HepG2 (cell line): ENCODE data around the gene PLEKHG4B. TPM values are rescaled to one million over a fixed set of nuclear protein-coding genes. Genes with fewer than 3 reads are reported as not detected.

Experiments
- ATAC-seq: fragments of 200-7000 bp; cut with Tn5 transposase; 3 replicates; pipeline ENCODE4 v1.9.1; 2020; ENCODE audit warnings: mild to moderate bottlenecking, moderate library complexity
- BruUV-seq: library from RNA; stranded (reverse); fragments of 400-500 nt; replicated peaks from 2 replicates; lab custom pipeline; 2021; lab: Mats Ljungman, UMichigan
- CTCF ChIA-PET: fragments of 300-600 bp; formaldehyde crosslinking; extraction: SDS; loops from one replicate; lab custom pipeline; 2021; ENCODE audit warnings: low total read pairs, inconsistent platforms, low intra/inter-chr PET ratio; lab: Yijun Ruan, JAX
- POLR2A ChIA-PET: fragments of 350-600 bp; sonication (Branson Sonifier 250); formaldehyde crosslinking; loops from one replicate; lab custom pipeline; 2020; ENCODE audit warnings: antibody characterized with exemption, inconsistent platforms; lab: Yijun Ruan, JAX
- DNase-seq: peaks from one replicate; pipeline ENCODE4 v3.0.0-alpha.2; 2015; ENCODE audit warnings: low spot score
- FAIRE-seq: peaks from 3 replicates; lab custom pipeline; 2011; peaks lifted over from hg19 to GRCh38; lab: Jason Lieb, UNC
- H2AFZ ChIP-seq: one replicate; pipeline ENCODE4 v1.6.1; 2011; ENCODE audit warnings: low read length, inconsistent platforms
- H3K27ac ChIP-seq: fragments of 300-600 bp; 3 replicates; pipeline ENCODE4 v1.8.0; 2011; ENCODE audit warnings: mixed run types, mild to moderate bottlenecking, mixed read lengths, low read length, inconsistent platforms; ENCODE audit not compliant: insufficient read depth; ENCODE audit errors: extremely low read length
- H3K27me3 ChIP-seq, 2 experiments: fragments of 200-600 bp in 1 of 2; 2 replicates in 1 of 2; 3 replicates in 1 of 2; pipeline versions ENCODE4 v1.6.0 to v1.8.0; 2011; ENCODE audit warnings: low read length in 2 of 2, mild to moderate bottlenecking in 2 of 2, moderate library complexity in 2 of 2, inconsistent platforms in 1 of 2; ENCODE audit not compliant: insufficient read depth in 2 of 2, control insufficient read depth in 1 of 2
- H3K36me3 ChIP-seq, 2 experiments: fragments of 200-600 bp in 1 of 2; replicated peaks in 1 of 2; 2 replicates in 1 of 2; 3 replicates in 1 of 2; pipeline versions ENCODE4 v1.5.1 to v1.8.0; 2011; ENCODE audit warnings: low read length in 2 of 2, inconsistent platforms in 1 of 2; ENCODE audit not compliant: insufficient read depth in 2 of 2, control insufficient read depth in 1 of 2
- H3K4me1 ChIP-seq: 2 replicates; pipeline ENCODE4 v1.5.1; 2012; ENCODE audit warnings: low read length, inconsistent platforms; ENCODE audit not compliant: insufficient read depth
- H3K4me2 ChIP-seq: 2 replicates; pipeline ENCODE4 v1.6.0; 2011; ENCODE audit warnings: low read depth, low read length, inconsistent platforms
- H3K4me3 ChIP-seq, 3 experiments: fragments of 200-600 bp in 1 of 3; sonication (generic), shearing (Covaris generic) in 1 of 3; replicated peaks in 1 of 3; 2 replicates each; pipeline ENCODE4 v1.5.1; 2011 to 2016; ENCODE audit warnings: low read length in 3 of 3, inconsistent platforms in 2 of 3, low read depth in 2 of 3, mild to moderate bottlenecking in 2 of 3, control low read depth in 1 of 3, mixed read lengths in 1 of 3; ENCODE audit not compliant: insufficient read depth in 1 of 3
- H3K79me2 ChIP-seq: one replicate; pipeline ENCODE4 v1.6.1; 2011; ENCODE audit warnings: low read length, inconsistent platforms; ENCODE audit not compliant: insufficient read depth
- H3K9ac ChIP-seq: 2 replicates; pipeline ENCODE4 v1.6.0; 2011; ENCODE audit warnings: mild to moderate bottlenecking, low read depth, low read length, inconsistent platforms; ENCODE audit not compliant: insufficient read depth
- H3K9me3 ChIP-seq: 2 replicates; pipeline ENCODE4 v1.5.1; 2012; ENCODE audit warnings: mild to moderate bottlenecking, low read length
- H4K20me1 ChIP-seq: 2 replicates; pipeline ENCODE4 v1.6.0; 2011; ENCODE audit warnings: inconsistent platforms, mild to moderate bottlenecking, low read length, moderate library complexity; ENCODE audit not compliant: insufficient read depth
- GPN1 ChIP-seq: sonication (generic); formaldehyde crosslinking; IDR thresholded peaks from 2 replicates; pipeline ENCODE4 v1.5.1; 2020; ENCODE audit warnings: missing genetic modification reagents, borderline replicate concordance
- NBN ChIP-seq: fragments of 450-650 bp; conservative IDR thresholded peaks from 2 replicates; pipeline ENCODE4 v1.6.1; 2017
- NRL ChIP-seq: sonication (generic); formaldehyde crosslinking; IDR thresholded peaks from 2 replicates; pipeline ENCODE4 v1.5.0; 2020; ENCODE audit warnings: missing genetic modification reagents, mild to moderate bottlenecking, moderate library complexity, borderline replicate concordance
- RXRA ChIP-seq: sonication (generic); formaldehyde crosslinking; IDR thresholded peaks from 2 replicates; pipeline ENCODE4 v1.5.1; 2020; ENCODE audit warnings: missing genetic modification reagents
- ZSCAN21 ChIP-seq: sonication (generic); formaldehyde crosslinking; IDR thresholded peaks from 2 replicates; pipeline ENCODE4 v1.8.0; 2022; ENCODE audit warnings: mild to moderate bottlenecking, missing genetic modification reagents, moderate library complexity, borderline replicate concordance
- WGBS: methylation state at CpG from one replicate; pipeline ENCODE4 v1.1.6; 2017; ENCODE audit warnings: low lambda C conversion rate; 5-methylcytosine and 5-hydroxymethylcytosine counted together
- in situ Hi-C: cut with HindIII; loops from 2 replicates; pipeline ENCODE4 v1.10.0; 2017; ENCODE audit warnings: low pct_unique_long_range_greater_than_20kb; ENCODE audit not compliant: extremely low pct_ligation_motif_present
- intact Hi-C: fragments of 100-400 bp; cut with micrococcal nuclease; formaldehyde crosslinking; loops from one replicate; pipeline ENCODE4 v1.10.0; 2022; ENCODE audit not compliant: unreplicated experiment
- polyA plus RNA-seq, 8 experiments: library from polyadenylated mRNA; depleted of rRNA in 3 of 8; stranded (reverse) in 7 of 8; unstranded in 1 of 8; fragments of >200 nt; fragmentation: Illumina TruSeq in 4 of 8; extraction: Trizol in 4 of 8; gene quantifications; 2 replicates each; pipeline versions ENCODE4 v1.2.1 to v1.2.3, GENCODE V29; 2011 to 2016; ENCODE audit warnings: low read depth in 4 of 8, missing spikeins in 1 of 8, mixed read lengths in 1 of 8; ENCODE audit not compliant: insufficient read depth in 1 of 8
- total RNA-seq, 5 experiments: library from RNA; depleted of rRNA; stranded (reverse); fragments of >200 nt; fragmentation: Illumina TruSeq; extraction: Trizol; gene quantifications; 2 replicates each; pipeline ENCODE4 v1.2.3, GENCODE V29; 2016; ENCODE audit warnings: low read depth in 1 of 5
- TF ChIP-seq, protein P1 (sequence below): sonication (generic); formaldehyde crosslinking; IDR thresholded peaks from 2 replicates; pipeline ENCODE4 v1.5.1; 2020; ENCODE audit warnings: mild to moderate bottlenecking, moderate library complexity, missing genetic modification reagents
- TF ChIP-seq, protein P2 (sequence below): sonication (generic); formaldehyde crosslinking; conservative IDR thresholded peaks from 2 replicates; pipeline ENCODE4 v1.4.0; 2020; ENCODE audit warnings: missing genetic modification reagents

Gene PLEKHG4B
- total and polyA plus RNA-seq, 2 of the 13 experiments (the other 11 are each of a cell fraction or from before 2014, with no cell fraction given) = 0.09 TPM; not detected in 1

DNA sequence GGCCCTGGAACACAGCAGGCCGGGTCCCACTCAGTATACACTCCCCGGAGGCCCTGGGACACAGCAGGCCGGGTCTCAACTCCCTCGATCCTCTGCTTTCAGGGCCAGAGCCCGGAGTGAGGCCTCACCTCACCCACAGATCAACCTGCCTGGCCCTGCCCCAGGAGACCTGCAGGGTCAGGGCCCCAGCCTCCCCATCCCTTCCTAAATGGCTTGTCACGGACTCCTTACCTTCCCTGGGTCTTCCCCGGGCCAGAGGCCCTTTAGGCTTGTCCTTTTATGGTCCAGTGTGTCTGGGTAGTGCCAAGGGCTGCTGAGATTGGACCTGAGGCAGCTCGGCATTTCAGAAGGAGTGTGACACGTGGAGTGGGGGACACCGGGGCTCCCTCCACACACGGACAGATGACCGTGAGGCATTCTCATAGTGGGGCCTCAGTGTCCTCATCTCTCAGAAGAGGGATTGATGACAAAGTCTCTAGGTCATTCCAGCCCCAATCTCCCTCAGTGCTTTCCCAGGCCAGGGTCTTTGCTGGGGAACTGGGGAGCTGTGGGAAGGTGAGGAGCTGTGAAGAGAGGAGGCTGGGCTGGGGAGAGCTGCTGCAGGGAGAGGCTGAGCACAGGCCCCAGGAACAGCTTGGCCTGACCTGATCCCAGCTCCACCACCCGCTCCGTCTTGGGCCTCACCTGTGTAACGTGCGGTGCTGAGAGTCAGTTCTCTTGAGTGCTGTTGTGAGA lies 18.0 kb upstream of the PLEKHG4B start:
- Histone ChIP-seq H3K27me3 (peaks cover 4 to 74% of the 10 kb centered on the region in 2 experiments), H3K4me3 (no peak overlapping the region), H3K36me3 (no peaks in the 10 kb centered on the region), H4K20me1 (no peaks in the 10 kb centered on the region), H2AFZ (no peak overlapping the region), H3K9ac (no peak overlapping the region), H3K9me3 (no peaks in the 10 kb centered on the region), H3K79me2 (no peaks in the 10 kb centered on the region), H3K27ac (no peak overlapping the region), H3K4me1 (no peaks in the 10 kb centered on the region), H3K4me2 (no peak overlapping the region)
- no TSS peak for BruUV-seq
- FAIRE-seq (no peak), DNase-seq (no peak), ATAC-seq (no peak)
- WGBS = 62% methylated on average over 4 of the region's 16 CpGs
- no peak for TF ChIP-seq NRL
- no peak for TF ChIP-seq RXRA (CRISPR knock-in tag)
- no peak for TF ChIP-seq NBN
- TF ChIP-seq GPN1 = no peak
- TF ChIP-seq, protein P1, sequence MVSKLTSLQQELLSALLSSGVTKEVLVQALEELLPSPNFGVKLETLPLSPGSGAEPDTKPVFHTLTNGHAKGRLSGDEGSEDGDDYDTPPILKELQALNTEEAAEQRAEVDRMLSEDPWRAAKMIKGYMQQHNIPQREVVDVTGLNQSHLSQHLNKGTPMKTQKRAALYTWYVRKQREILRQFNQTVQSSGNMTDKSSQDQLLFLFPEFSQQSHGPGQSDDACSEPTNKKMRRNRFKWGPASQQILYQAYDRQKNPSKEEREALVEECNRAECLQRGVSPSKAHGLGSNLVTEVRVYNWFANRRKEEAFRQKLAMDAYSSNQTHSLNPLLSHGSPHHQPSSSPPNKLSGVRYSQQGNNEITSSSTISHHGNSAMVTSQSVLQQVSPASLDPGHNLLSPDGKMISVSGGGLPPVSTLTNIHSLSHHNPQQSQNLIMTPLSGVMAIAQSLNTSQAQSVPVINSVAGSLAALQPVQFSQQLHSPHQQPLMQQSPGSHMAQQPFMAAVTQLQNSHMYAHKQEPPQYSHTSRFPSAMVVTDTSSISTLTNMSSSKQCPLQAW (CRISPR knock-in tag) = no peak
- TF ChIP-seq, protein P2, sequence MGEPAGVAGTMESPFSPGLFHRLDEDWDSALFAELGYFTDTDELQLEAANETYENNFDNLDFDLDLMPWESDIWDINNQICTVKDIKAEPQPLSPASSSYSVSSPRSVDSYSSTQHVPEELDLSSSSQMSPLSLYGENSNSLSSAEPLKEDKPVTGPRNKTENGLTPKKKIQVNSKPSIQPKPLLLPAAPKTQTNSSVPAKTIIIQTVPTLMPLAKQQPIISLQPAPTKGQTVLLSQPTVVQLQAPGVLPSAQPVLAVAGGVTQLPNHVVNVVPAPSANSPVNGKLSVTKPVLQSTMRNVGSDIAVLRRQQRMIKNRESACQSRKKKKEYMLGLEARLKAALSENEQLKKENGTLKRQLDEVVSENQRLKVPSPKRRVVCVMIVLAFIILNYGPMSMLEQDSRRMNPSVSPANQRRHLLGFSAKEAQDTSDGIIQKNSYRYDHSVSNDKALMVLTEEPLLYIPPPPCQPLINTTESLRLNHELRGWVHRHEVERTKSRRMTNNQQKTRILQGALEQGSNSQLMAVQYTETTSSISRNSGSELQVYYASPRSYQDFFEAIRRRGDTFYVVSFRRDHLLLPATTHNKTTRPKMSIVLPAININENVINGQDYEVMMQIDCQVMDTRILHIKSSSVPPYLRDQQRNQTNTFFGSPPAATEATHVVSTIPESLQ (CRISPR knock-in tag) = no peak
- TF ChIP-seq ZSCAN21 (CRISPR knock-in tag) = no peak
- in situ Hi-C loops = no loop called here
- ChIA-PET POLR2A (no interaction called here), CTCF (no interaction called here)
- intact Hi-C loops = no loop called here
